Liver (tissue), 9 donors: ENCODE data around the gene CSPG4. TPM values are rescaled to one million over a fixed set of nuclear protein-coding genes. Genes with fewer than 3 reads are reported as not detected.

ENCODE experiments used
- DNase-seq: peaks from one replicate; pipeline ENCODE4 v3.0.0-alpha.2; 2017; ENCODE audit warnings: low spot score
- H3K27ac ChIP-seq, 2 donors: one replicate each; pipeline ENCODE4 v1.7.0; 2013; ENCODE audit warnings: inconsistent platforms in 2 of 2, low read length in 2 of 2, control low read depth in 1 of 2, low read depth in 1 of 2, mild to moderate bottlenecking in 1 of 2
- H3K27me3 ChIP-seq, 4 donors: one replicate each; pipeline versions ENCODE4 v1.6.1 to v1.7.0; 2013; ENCODE audit warnings: low read length in 3 of 4, inconsistent platforms in 1 of 4, mild to moderate bottlenecking in 1 of 4, moderate library complexity in 1 of 4; ENCODE audit not compliant: control insufficient read depth in 4 of 4, insufficient read depth in 4 of 4
- H3K36me3 ChIP-seq, 4 donors: one replicate each; pipeline versions ENCODE4 v1.6.1 to v1.7.0; 2013; ENCODE audit warnings: low read length in 3 of 4, mild to moderate bottlenecking in 3 of 4, low read depth in 1 of 4, moderate library complexity in 1 of 4; ENCODE audit not compliant: control insufficient read depth in 4 of 4, insufficient read depth in 3 of 4
- H3K4me1 ChIP-seq, 4 donors: one replicate each; pipeline versions ENCODE4 v1.6.1 to v1.7.0; 2013; ENCODE audit warnings: low read length in 3 of 4, mild to moderate bottlenecking in 3 of 4, moderate library complexity in 1 of 4; ENCODE audit not compliant: control insufficient read depth in 4 of 4, insufficient read depth in 4 of 4
- H3K4me3 ChIP-seq, 3 donors: one replicate each; pipeline versions ENCODE4 v1.6.1 to v1.7.0; 2013; ENCODE audit warnings: low read length in 3 of 3, control low read depth in 1 of 3, low read depth in 1 of 3, mild to moderate bottlenecking in 1 of 3
- H3K9ac ChIP-seq, 2 donors: one replicate each; pipeline ENCODE4 v1.7.0; 2013; ENCODE audit warnings: low read length in 2 of 2, mild to moderate bottlenecking in 2 of 2, moderate library complexity in 2 of 2, control low read depth in 1 of 2, low read depth in 1 of 2
- H3K9me3 ChIP-seq, 4 donors: one replicate each; pipeline versions ENCODE4 v1.6.1 to v1.7.0; 2013; ENCODE audit warnings: low read length in 3 of 4; ENCODE audit not compliant: control insufficient read depth in 4 of 4
- EGR1 ChIP-seq, 2 donors: IDR thresholded peaks; 2 replicates each; pipeline ENCODE4 v1.6.1; 2016 to 2018; ENCODE audit warnings: antibody characterized with exemption in 2 of 2, low read depth in 2 of 2
- FOXA1 ChIP-seq: IDR thresholded peaks from 2 replicates; pipeline ENCODE4 v1.6.1; 2016; ENCODE audit warnings: antibody characterized with exemption
- FOXA2 ChIP-seq: IDR thresholded peaks from 2 replicates; pipeline ENCODE4 v1.6.1; 2016; ENCODE audit warnings: antibody characterized with exemption
- GABPA ChIP-seq, 2 donors: IDR thresholded peaks in 1 of 2; conservative IDR thresholded peaks in 1 of 2; 2 replicates each; pipeline ENCODE4 v1.6.1; 2016; ENCODE audit warnings: antibody characterized with exemption in 2 of 2, mild to moderate bottlenecking in 1 of 2, moderate library complexity in 1 of 2
- HNF4A ChIP-seq, 2 donors: conservative IDR thresholded peaks; 2 replicates each; pipeline ENCODE4 v1.6.1; 2016; ENCODE audit warnings: antibody characterized with exemption in 2 of 2, mild to moderate bottlenecking in 2 of 2
- HNF4G ChIP-seq: IDR thresholded peaks from 2 replicates; pipeline ENCODE4 v1.6.1; 2016; ENCODE audit warnings: antibody characterized with exemption
- JUND ChIP-seq, 2 donors: IDR thresholded peaks; 2 replicates each; pipeline ENCODE4 v1.6.1; 2016; ENCODE audit warnings: antibody characterized with exemption in 2 of 2
- NR2F2 ChIP-seq: IDR thresholded peaks from 2 replicates; pipeline ENCODE4 v1.6.1; 2016; ENCODE audit warnings: antibody characterized with exemption
- RAD21 ChIP-seq, 2 donors: IDR thresholded peaks; 2 replicates each; pipeline ENCODE4 v1.6.1; 2016; ENCODE audit warnings: antibody characterized with exemption in 2 of 2, mild to moderate bottlenecking in 2 of 2
- RXRA ChIP-seq, 2 donors: IDR thresholded peaks; 2 replicates each; pipeline ENCODE4 v1.6.1; 2017 to 2018; ENCODE audit warnings: antibody characterized with exemption in 2 of 2, mild to moderate bottlenecking in 1 of 2
- SP1 ChIP-seq: IDR thresholded peaks from 2 replicates; pipeline ENCODE4 v1.6.1; 2018; ENCODE audit warnings: antibody characterized with exemption, mild to moderate bottlenecking
- TAF1 ChIP-seq: conservative IDR thresholded peaks from 2 replicates; pipeline ENCODE4 v1.6.1; 2016; ENCODE audit warnings: antibody characterized with exemption, mild to moderate bottlenecking
- YY1 ChIP-seq: IDR thresholded peaks from 2 replicates; pipeline ENCODE4 v1.6.1; 2016; ENCODE audit warnings: antibody characterized with exemption, mild to moderate bottlenecking
- WGBS: extraction: QIAGEN DNeasy Blood & Tissue Kit; methylation state at CpG from one replicate; pipeline ENCODE4 v1.1.7; 2013; 5-methylcytosine and 5-hydroxymethylcytosine counted together
- polyA plus RNA-seq, 2 donors: library from polyadenylated mRNA; stranded (reverse) in 1 of 2; unstranded in 1 of 2; fragments of 200-250 nt in 1 of 2; fragments of >200 nt in 1 of 2; fragmentation: Nextera tagmentation in 1 of 2; extraction: Ambion mirVana in 1 of 2; gene quantifications; one replicate each; pipeline versions ENCODE4 v1.2.1 to v1.2.3, GENCODE V29; 2013 to 2015
- total RNA-seq, 2 donors: library from RNA; depleted of rRNA; stranded (reverse); fragments of >200 nt; gene quantifications; one replicate each; pipeline ENCODE4 v1.2.3, GENCODE V29; 2014
- TF ChIP-seq, protein P1 (sequence below): fragments of 150-350 bp; IDR thresholded peaks from 2 replicates; pipeline ENCODE4 v1.5.1; 2017; ENCODE audit warnings: improper control_type of control experiment, low read depth, low read length; ENCODE audit not compliant: missing input control
- TF ChIP-seq, protein P2 (sequence below): IDR thresholded peaks from 2 replicates; pipeline ENCODE4 v1.6.1; 2016; ENCODE audit warnings: antibody characterized with exemption, mild to moderate bottlenecking
- TF ChIP-seq, protein P3 (sequence below): IDR thresholded peaks from 2 replicates; pipeline ENCODE4 v1.6.1; 2016; ENCODE audit warnings: antibody characterized with exemption
- TF ChIP-seq, protein P4 (sequence below): IDR thresholded peaks from 2 replicates; pipeline ENCODE4 v1.6.1; 2016; ENCODE audit warnings: antibody characterized with exemption
- TF ChIP-seq, protein P5 (sequence below): IDR thresholded peaks from 2 replicates; pipeline ENCODE4 v1.6.1; 2016; ENCODE audit warnings: antibody characterized with exemption
- donor health status: healthy.
- donor health status: healthy.
- donor health status: healthy.
- donor health status: healthy.
- donor health status: healthy.

The CSPG4 gene
- total and polyA plus RNA-seq, 4 donors, result 0.07 to 1.5 (median 0.76) TPM

DNA sequence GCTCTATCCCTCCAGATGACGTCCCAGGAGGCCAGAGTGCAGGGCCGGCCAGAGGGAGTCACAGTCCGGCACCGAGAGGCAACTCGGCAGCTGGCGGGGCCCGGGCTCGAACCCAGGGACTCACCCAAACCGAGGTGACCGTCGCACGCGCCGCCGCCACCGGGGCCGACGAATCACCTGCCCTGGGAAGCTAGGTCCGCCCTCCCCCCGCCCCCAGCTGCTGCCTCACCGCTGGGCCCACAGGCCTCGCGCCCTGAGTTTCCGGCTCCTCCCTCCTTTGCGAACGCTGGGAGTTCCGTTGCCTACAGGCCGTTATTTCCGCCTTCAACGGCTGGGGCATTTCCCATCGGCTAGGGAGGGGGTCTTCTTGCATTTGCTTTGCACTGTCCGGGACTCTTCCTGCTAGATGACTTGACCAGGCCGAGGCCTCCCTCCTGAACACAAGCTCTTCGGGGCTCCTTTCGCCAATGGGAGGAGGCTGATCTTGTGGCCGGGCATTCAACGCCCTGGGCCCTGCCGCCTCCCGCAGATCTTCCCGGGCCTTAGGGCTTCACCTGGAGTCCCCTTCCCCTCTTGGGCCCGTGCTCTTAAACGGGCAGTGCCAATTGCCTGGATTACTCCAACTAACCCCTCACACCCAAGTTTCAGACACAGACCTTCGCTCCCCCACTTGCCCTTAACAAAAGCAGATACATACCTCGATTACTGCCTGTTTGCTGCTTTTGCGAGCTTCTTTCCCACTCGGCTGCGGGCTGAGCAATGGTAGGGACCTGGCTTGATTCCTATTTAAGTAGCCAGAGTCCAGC lies 86.9 kb downstream of the CSPG4 start, which contains the start of gene SNUPN:
Gene SNUPN (minus strand): TSS at position 184 of the 806 bp plus-strand sequence. CDS start 4,674 bp downstream, outside the sequence.
- Histone ChIP-seq H3K4me1 (peaks cover 2 to 9% (median 8%) of the 10 kb centered on the region in 4 donors), H3K9me3 (no peaks in the 10 kb centered on the region), H3K9ac (peak within 1 kb of the TSS; percentile 91 to 96), H3K27ac (peak within 1 kb of the TSS; percentile 95 to 99), H3K27me3 (no peaks in the 10 kb centered on the region), H3K4me3 (peak within 1 kb of the TSS; percentile 65 to 98 (median 75)), H3K36me3 (peaks cover 0 to 2% (median 0%) of the 10 kb centered on the region in 4 donors)
- peak; percentile 81 for TF ChIP-seq YY1
- peak; percentile 29 to 50 for TF ChIP-seq RXRA (IDR thresholded peaks at IDR 0.05)
- no peak for TF ChIP-seq JUND (IDR thresholded peaks at IDR 0.05)
- TF ChIP-seq FOXA1, result no peak
- TF ChIP-seq HNF4A (conservative IDR thresholded peaks at IDR 0.05), result peak in 1 of 2 donors; percentile 19
- peak; percentile 13 for TF ChIP-seq NR2F2
- TF ChIP-seq, protein P1, sequence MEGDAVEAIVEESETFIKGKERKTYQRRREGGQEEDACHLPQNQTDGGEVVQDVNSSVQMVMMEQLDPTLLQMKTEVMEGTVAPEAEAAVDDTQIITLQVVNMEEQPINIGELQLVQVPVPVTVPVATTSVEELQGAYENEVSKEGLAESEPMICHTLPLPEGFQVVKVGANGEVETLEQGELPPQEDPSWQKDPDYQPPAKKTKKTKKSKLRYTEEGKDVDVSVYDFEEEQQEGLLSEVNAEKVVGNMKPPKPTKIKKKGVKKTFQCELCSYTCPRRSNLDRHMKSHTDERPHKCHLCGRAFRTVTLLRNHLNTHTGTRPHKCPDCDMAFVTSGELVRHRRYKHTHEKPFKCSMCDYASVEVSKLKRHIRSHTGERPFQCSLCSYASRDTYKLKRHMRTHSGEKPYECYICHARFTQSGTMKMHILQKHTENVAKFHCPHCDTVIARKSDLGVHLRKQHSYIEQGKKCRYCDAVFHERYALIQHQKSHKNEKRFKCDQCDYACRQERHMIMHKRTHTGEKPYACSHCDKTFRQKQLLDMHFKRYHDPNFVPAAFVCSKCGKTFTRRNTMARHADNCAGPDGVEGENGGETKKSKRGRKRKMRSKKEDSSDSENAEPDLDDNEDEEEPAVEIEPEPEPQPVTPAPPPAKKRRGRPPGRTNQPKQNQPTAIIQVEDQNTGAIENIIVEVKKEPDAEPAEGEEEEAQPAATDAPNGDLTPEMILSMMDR, result no peak
- TF ChIP-seq, protein P2, sequence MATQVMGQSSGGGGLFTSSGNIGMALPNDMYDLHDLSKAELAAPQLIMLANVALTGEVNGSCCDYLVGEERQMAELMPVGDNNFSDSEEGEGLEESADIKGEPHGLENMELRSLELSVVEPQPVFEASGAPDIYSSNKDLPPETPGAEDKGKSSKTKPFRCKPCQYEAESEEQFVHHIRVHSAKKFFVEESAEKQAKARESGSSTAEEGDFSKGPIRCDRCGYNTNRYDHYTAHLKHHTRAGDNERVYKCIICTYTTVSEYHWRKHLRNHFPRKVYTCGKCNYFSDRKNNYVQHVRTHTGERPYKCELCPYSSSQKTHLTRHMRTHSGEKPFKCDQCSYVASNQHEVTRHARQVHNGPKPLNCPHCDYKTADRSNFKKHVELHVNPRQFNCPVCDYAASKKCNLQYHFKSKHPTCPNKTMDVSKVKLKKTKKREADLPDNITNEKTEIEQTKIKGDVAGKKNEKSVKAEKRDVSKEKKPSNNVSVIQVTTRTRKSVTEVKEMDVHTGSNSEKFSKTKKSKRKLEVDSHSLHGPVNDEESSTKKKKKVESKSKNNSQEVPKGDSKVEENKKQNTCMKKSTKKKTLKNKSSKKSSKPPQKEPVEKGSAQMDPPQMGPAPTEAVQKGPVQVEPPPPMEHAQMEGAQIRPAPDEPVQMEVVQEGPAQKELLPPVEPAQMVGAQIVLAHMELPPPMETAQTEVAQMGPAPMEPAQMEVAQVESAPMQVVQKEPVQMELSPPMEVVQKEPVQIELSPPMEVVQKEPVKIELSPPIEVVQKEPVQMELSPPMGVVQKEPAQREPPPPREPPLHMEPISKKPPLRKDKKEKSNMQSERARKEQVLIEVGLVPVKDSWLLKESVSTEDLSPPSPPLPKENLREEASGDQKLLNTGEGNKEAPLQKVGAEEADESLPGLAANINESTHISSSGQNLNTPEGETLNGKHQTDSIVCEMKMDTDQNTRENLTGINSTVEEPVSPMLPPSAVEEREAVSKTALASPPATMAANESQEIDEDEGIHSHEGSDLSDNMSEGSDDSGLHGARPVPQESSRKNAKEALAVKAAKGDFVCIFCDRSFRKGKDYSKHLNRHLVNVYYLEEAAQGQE, result peak; percentile 72
- TF ChIP-seq GABPA (IDR thresholded peaks at IDR 0.05 in 1 of 2, conservative IDR thresholded peaks at IDR 0.05 in 1 of 2), result peak; percentile 60 to 90
- TF ChIP-seq, protein P3, sequence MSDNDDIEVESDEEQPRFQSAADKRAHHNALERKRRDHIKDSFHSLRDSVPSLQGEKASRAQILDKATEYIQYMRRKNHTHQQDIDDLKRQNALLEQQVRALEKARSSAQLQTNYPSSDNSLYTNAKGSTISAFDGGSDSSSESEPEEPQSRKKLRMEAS, result peak; percentile 97
- no peak for TF ChIP-seq HNF4G
- TF ChIP-seq FOXA2, result no peak
- TF ChIP-seq RAD21 (IDR thresholded peaks at IDR 0.05), result peak in 1 of 2 donors; percentile 53
- TF ChIP-seq, protein P4, sequence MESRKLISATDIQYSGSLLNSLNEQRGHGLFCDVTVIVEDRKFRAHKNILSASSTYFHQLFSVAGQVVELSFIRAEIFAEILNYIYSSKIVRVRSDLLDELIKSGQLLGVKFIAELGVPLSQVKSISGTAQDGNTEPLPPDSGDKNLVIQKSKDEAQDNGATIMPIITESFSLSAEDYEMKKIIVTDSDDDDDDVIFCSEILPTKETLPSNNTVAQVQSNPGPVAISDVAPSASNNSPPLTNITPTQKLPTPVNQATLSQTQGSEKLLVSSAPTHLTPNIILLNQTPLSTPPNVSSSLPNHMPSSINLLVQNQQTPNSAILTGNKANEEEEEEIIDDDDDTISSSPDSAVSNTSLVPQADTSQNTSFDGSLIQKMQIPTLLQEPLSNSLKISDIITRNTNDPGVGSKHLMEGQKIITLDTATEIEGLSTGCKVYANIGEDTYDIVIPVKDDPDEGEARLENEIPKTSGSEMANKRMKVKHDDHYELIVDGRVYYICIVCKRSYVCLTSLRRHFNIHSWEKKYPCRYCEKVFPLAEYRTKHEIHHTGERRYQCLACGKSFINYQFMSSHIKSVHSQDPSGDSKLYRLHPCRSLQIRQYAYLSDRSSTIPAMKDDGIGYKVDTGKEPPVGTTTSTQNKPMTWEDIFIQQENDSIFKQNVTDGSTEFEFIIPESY, result no peak
- TF ChIP-seq TAF1, result peak; percentile 78
- TF ChIP-seq, protein P5, sequence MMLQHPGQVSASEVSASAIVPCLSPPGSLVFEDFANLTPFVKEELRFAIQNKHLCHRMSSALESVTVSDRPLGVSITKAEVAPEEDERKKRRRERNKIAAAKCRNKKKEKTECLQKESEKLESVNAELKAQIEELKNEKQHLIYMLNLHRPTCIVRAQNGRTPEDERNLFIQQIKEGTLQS, result no peak
- TF ChIP-seq SP1, result peak; percentile 69
- peak; percentile 71 to 94 for TF ChIP-seq EGR1 (IDR thresholded peaks at IDR 0.05; ENCODE audit: low read depth in 2 of 2)
- under 1% methylated on average over 47 of the region's 47 CpGs for WGBS
- peak; percentile 94 for DNase-seq

Other genes starting within 250 kb of the CSPG4 start
- gene PTPN9, start 133.5 kb downstream of the CSPG4 start, total RNA-seq, result 10 to 100 TPM in 1 of 2 donors, 1 to 10 TPM in 1; 8.4 to 14.1 TPM
- 1 to 10 TPM; 5.4 to 6.6 TPM for gene PTPN9, start 133.5 kb downstream of the CSPG4 start, polyA plus RNA-seq
- gene SNUPN, start 87.1 kb downstream of the CSPG4 start, total RNA-seq, result 10 to 100 TPM in 1 of 2 donors, 1 to 10 TPM in 1; 7.8 to 11.4 TPM
- gene SNUPN, start 87.1 kb downstream of the CSPG4 start, polyA plus RNA-seq, result 10 to 100 TPM; 12.8 to 13.2 TPM
- 10 to 100 TPM; 45.2 to 84.4 TPM for gene IMP3, start 72.6 kb downstream of the CSPG4 start, total RNA-seq
- 10 to 100 TPM; 54.7 to 94.8 TPM for gene IMP3, start 72.6 kb downstream of the CSPG4 start, polyA plus RNA-seq
- gene SNX33, start 64.9 kb downstream of the CSPG4 start, total RNA-seq, result 10 to 100 TPM in 1 of 2 donors, 1 to 10 TPM in 1; 7.1 to 10.8 TPM
- 10 to 100 TPM in 1 of 2 donors, 1 to 10 TPM in 1; 8.0 to 10.3 TPM for gene SNX33, start 64.9 kb downstream of the CSPG4 start, polyA plus RNA-seq
- 10 to 100 TPM in 1 of 2 donors, 1 to 10 TPM in 1; 6.5 to 14.4 TPM for gene UBE2Q2, start 130.6 kb upstream of the CSPG4 start, total RNA-seq
- gene UBE2Q2, start 130.6 kb upstream of the CSPG4 start, polyA plus RNA-seq, result 1 to 10 TPM; 2.4 to 4.0 TPM
- gene FBXO22, start 191.0 kb upstream of the CSPG4 start, total RNA-seq, result 10 to 100 TPM; 23.1 to 40.8 TPM
- 10 to 100 TPM; 16.8 to 40.6 TPM for gene FBXO22, start 191.0 kb upstream of the CSPG4 start, polyA plus RNA-seq